Hepatocyte (in vitro differentiated cells): Measurements from ENCODE around the gene CACNA1C. TPM values are rescaled to one million over a fixed set of nuclear protein-coding genes. Genes with fewer than 3 reads are reported as not detected.

ENCODE experiments used
- DNase-seq: peaks from one replicate; pipeline ENCODE4 v3.0.0-alpha.2; 2016; ENCODE audit warnings: low spot score
- H2AFZ ChIP-seq: fragments of 200-600 bp; sonication (generic); 2 replicates; pipeline ENCODE4 v1.6.0; 2016; ENCODE audit warnings: antibody characterized with exemption, mild to moderate bottlenecking
- H3K27ac ChIP-seq: fragments of 200-600 bp; sonication (generic); 2 replicates; pipeline ENCODE4 v1.5.1; 2016; ENCODE audit warnings: mild to moderate bottlenecking
- H3K27me3 ChIP-seq: fragments of 200-600 bp; sonication (generic); 2 replicates; pipeline ENCODE4 v1.6.1; 2016
- H3K36me3 ChIP-seq: fragments of 200-600 bp; sonication (generic); replicated peaks from 2 replicates; pipeline ENCODE4 v1.5.1; 2016; ENCODE audit warnings: low read depth; ENCODE audit not compliant: insufficient read depth
- H3K4me1 ChIP-seq: fragments of 200-600 bp; sonication (generic); 2 replicates; pipeline ENCODE4 v1.5.1; 2016; ENCODE audit warnings: mild to moderate bottlenecking, moderate library complexity; ENCODE audit not compliant: insufficient read depth
- H3K4me2 ChIP-seq: fragments of 200-600 bp; sonication (generic); 2 replicates; pipeline ENCODE4 v1.6.0; 2016
- H3K4me3 ChIP-seq: fragments of 200-600 bp; sonication (generic); 2 replicates; pipeline ENCODE4 v1.5.1; 2016; ENCODE audit warnings: mild to moderate bottlenecking
- H3K79me2 ChIP-seq: fragments of 200-600 bp; sonication (generic); 2 replicates; pipeline ENCODE4 v1.6.0; 2017; ENCODE audit warnings: mild to moderate bottlenecking
- H3K9me2 ChIP-seq: fragments of 200-600 bp; sonication (generic); replicated peaks from 2 replicates; pipeline ENCODE4 v1.6.0; 2017; ENCODE audit warnings: mild to moderate bottlenecking; ENCODE audit not compliant: insufficient read depth
- H3K9me3 ChIP-seq: fragments of 200-600 bp; sonication (generic); 2 replicates; pipeline ENCODE4 v1.5.1; 2016; ENCODE audit warnings: low read depth, mild to moderate bottlenecking
- H4K20me1 ChIP-seq: fragments of 200-600 bp; sonication (generic); 2 replicates; pipeline ENCODE4 v1.6.0; 2016; ENCODE audit warnings: mild to moderate bottlenecking; ENCODE audit not compliant: insufficient read depth, poor library complexity, severe bottlenecking
- CTCF ChIP-seq: fragments of 200-600 bp; sonication (generic); IDR thresholded peaks from 2 replicates; pipeline ENCODE4 v1.5.1; 2016; ENCODE audit warnings: antibody characterized with exemption, mild to moderate bottlenecking; ENCODE audit not compliant: poor library complexity
- EZH2 ChIP-seq: fragments of 200-600 bp; sonication (generic); IDR thresholded peaks from 2 replicates; pipeline ENCODE4 v1.6.1; 2016; ENCODE audit warnings: antibody characterized with exemption, mild to moderate bottlenecking, borderline replicate concordance
- EZH2phosphoT487 ChIP-seq: fragments of 200-600 bp; sonication (generic); IDR thresholded peaks from one replicate; pipeline ENCODE4 v1.6.1; 2018; ENCODE audit warnings: antibody characterized with exemption, mild to moderate bottlenecking, low read depth, moderate library complexity; ENCODE audit not compliant: unreplicated experiment, severe bottlenecking
- WGBS: methylation state at CpG from one replicate; pipeline ENCODE4 v1.1.6; 2016; ENCODE audit warnings: low lambda C conversion rate; ENCODE audit errors: missing lambda C conversion rate; 5-methylcytosine and 5-hydroxymethylcytosine counted together
- polyA plus RNA-seq: library from polyadenylated mRNA; unstranded; fragments of >200 nt; fragmentation: Nextera tagmentation; extraction: Ambion mirVana; gene quantifications from 2 replicates; pipeline ENCODE4 v1.2.1, GENCODE V29; 2016
- total RNA-seq: library from RNA; depleted of rRNA; stranded (reverse); fragments of >200 nt; gene quantifications from 2 replicates; pipeline ENCODE4 v1.2.3, GENCODE V29; 2014

The CACNA1C gene
- total and polyA plus RNA-seq, 2 experiments from 2014 or later, result 3.2 to 4.0 TPM

GRCh38 chr12:2384533-2385351, 332.0 kb downstream of the CACNA1C start:
- no peak for TF ChIP-seq EZH2
- TF ChIP-seq EZH2phosphoT487, result no peak
- peak; percentile 32 for TF ChIP-seq CTCF
- Histone ChIP-seq H4K20me1 (no peaks in the 10 kb centered on the region), H3K9me3 (no peaks in the 10 kb centered on the region), H3K4me2 (peak overlapping the region; percentile 59), H3K4me3 (no peak overlapping the region), H3K27me3 (no peaks in the 10 kb centered on the region), H3K27ac (peak overlapping the region; percentile 78), H3K36me3 (no peaks in the 10 kb centered on the region), H3K79me2 (no peaks in the 10 kb centered on the region), H2AFZ (no peak overlapping the region), H3K4me1 (peaks cover 19% of the 10 kb centered on the region), H3K9me2 (no peaks in the 10 kb centered on the region)
- peak; percentile 77 for DNase-seq
- WGBS, result 38% methylated on average over 17 of the region's 17 CpGs

GRCh38 chr12:2385529-2385928, 332.7 kb downstream of the CACNA1C start:
- Histone ChIP-seq H3K9me3 (no peaks in the 10 kb centered on the region), H2AFZ (no peak overlapping the region), H3K36me3 (no peaks in the 10 kb centered on the region), H4K20me1 (no peaks in the 10 kb centered on the region), H3K9me2 (no peaks in the 10 kb centered on the region), H3K79me2 (no peaks in the 10 kb centered on the region), H3K4me2 (peak overlapping the region; percentile 59), H3K4me1 (peaks cover 19% of the 10 kb centered on the region), H3K4me3 (no peak overlapping the region), H3K27ac (peak overlapping the region; percentile 78), H3K27me3 (no peaks in the 10 kb centered on the region)
- TF ChIP-seq CTCF, result no peak
- no peak for TF ChIP-seq EZH2
- no peak for TF ChIP-seq EZH2phosphoT487
- 92% methylated on average over 5 of the region's 5 CpGs for WGBS
- DNase-seq, result no peak

- 66% methylated on average over 3 of the region's 3 CpGs for WGBS
- H3K27ac ChIP-seq, result no peak overlapping the region
Measured at GRCh38 chr12:2386566-2386965, 333.8 kb downstream of the CACNA1C start.

More at GRCh38 chr12:2386566-2386965, 333.8 kb downstream of the CACNA1C start:
- no peak for DNase-seq
- no peaks in the 10 kb centered on the region for H3K9me3 ChIP-seq
- H3K4me2 ChIP-seq, result no peak overlapping the region
- H3K79me2 ChIP-seq, result no peaks in the 10 kb centered on the region
- no peaks in the 10 kb centered on the region for H3K36me3 ChIP-seq
- H2AFZ ChIP-seq, result no peak overlapping the region
- H3K4me3 ChIP-seq, result no peak overlapping the region
- H3K27me3 ChIP-seq, result no peaks in the 10 kb centered on the region
- peaks cover 19% of the 10 kb centered on the region for H3K4me1 ChIP-seq
- no peaks in the 10 kb centered on the region for H3K9me2 ChIP-seq
- no peaks in the 10 kb centered on the region for H4K20me1 ChIP-seq
- TF ChIP-seq EZH2 (no peak), CTCF (no peak), EZH2phosphoT487 (no peak)
